Measurements from ENCODE around the gene NDFIP2. TPM values are rescaled to one million over a fixed set of nuclear protein-coding genes. Genes with fewer than 3 reads are reported as not detected.
"Not testable (repeated sequence)": the region's sequence is repeated elsewhere in the genome, so short reads cannot be mapped to it uniquely, and the experiment has no call there.

The NDFIP2 gene
- total RNA-seq, 2 experiments from 2014 or later: 0.54 to 4.0 TPM

GRCh38 chr13:79562557-79562956 lies 81.6 kb downstream of the NDFIP2 start:
- no peak overlapping the region for H3K27ac ChIP-seq (ENCODE audit: low read depth, low read length, poor library complexity, severe bottlenecking)
- H3K36me3 ChIP-seq (ENCODE audit: insufficient read depth, low read length): no peaks in the 10 kb centered on the region
- ChIA-PET CTCF (ENCODE audit: unreplicated experiment) (no interaction called here), POLR2A (interaction anchor here (0.6 to 0.9 kb wide), 2 partner anchors 8 to 946 kb away, joined by 3 read pairs; no protein-coding TSS in a partner anchor)
- H2AFZ ChIP-seq (ENCODE audit: low read length): no peak overlapping the region
- H3K4me3 ChIP-seq (ENCODE audit: low read depth, low read length, poor library complexity, severe bottlenecking): no peak overlapping the region
- no peaks in the 10 kb centered on the region for H3K9me3 ChIP-seq (ENCODE audit: low read length)
- no peaks in the 10 kb centered on the region for H4K20me1 ChIP-seq (ENCODE audit: insufficient read depth, low read length)
- H3K9me2 ChIP-seq (ENCODE audit: insufficient read depth, low read length): no peaks in the 10 kb centered on the region
- H3K4me2 ChIP-seq (ENCODE audit: low read length): no peak overlapping the region
- TF ChIP-seq EZH2phosphoT487 (IDR thresholded peaks at IDR 0.05; ENCODE audit: borderline replicate concordance, low read depth, low read length) (no peak), CTCF (conservative IDR thresholded peaks at IDR 0.05; ENCODE audit: low read length) (no peak)
- no TSS peak for BruUV-seq (replicated peaks)
- H3K79me2 ChIP-seq (ENCODE audit: insufficient read depth, low read depth, low read length): no peaks in the 10 kb centered on the region
- DNase-seq (ENCODE audit: low spot score): no peak
- intact Hi-C loops (cut with micrococcal nuclease; ENCODE audit: unreplicated experiment): no loop called here
- no peaks in the 10 kb centered on the region for H3K4me1 ChIP-seq (ENCODE audit: insufficient read depth, low read length, poor library complexity, severe bottlenecking)

GRCh38 chr13:79566118-79566517 lies 85.2 kb downstream of the NDFIP2 start:
- BruUV-seq (replicated peaks): no TSS peak
- POLR2A ChIA-PET: no interaction called here
- Histone ChIP-seq H3K4me1 (ENCODE audit: insufficient read depth, low read length, poor library complexity, severe bottlenecking) (no peaks in the 10 kb centered on the region), H3K4me2 (ENCODE audit: low read length) (no peak overlapping the region), H3K9me3 (ENCODE audit: low read length) (no peaks in the 10 kb centered on the region), H3K79me2 (ENCODE audit: insufficient read depth, low read depth, low read length) (no peaks in the 10 kb centered on the region), H4K20me1 (ENCODE audit: insufficient read depth, low read length) (no peaks in the 10 kb centered on the region), H3K4me3 (ENCODE audit: low read depth, low read length, poor library complexity, severe bottlenecking) (no peak overlapping the region), H2AFZ (ENCODE audit: low read length) (no peak overlapping the region), H3K36me3 (ENCODE audit: insufficient read depth, low read length) (no peaks in the 10 kb centered on the region), H3K27ac (ENCODE audit: low read depth, low read length, poor library complexity, severe bottlenecking) (no peak overlapping the region), H3K9me2 (ENCODE audit: insufficient read depth, low read length) (no peaks in the 10 kb centered on the region)
- CTCF ChIA-PET (ENCODE audit: unreplicated experiment): no interaction called here
- TF ChIP-seq CTCF (conservative IDR thresholded peaks at IDR 0.05; ENCODE audit: low read length): no peak
- TF ChIP-seq EZH2phosphoT487 (IDR thresholded peaks at IDR 0.05; ENCODE audit: borderline replicate concordance, low read depth, low read length): no peak
- DNase-seq (ENCODE audit: low spot score): no peak
- intact Hi-C loops (cut with micrococcal nuclease; ENCODE audit: unreplicated experiment): no loop called here

- ChIA-PET POLR2A (interaction anchor here (0.7 kb wide), 1 partner anchor 360 kb away, joined by 3 read pairs; no protein-coding TSS in a partner anchor), CTCF (ENCODE audit: unreplicated experiment) (no interaction called here)
- DNase-seq (ENCODE audit: low spot score): no peak
- Histone ChIP-seq H3K27ac (ENCODE audit: low read depth, low read length, poor library complexity, severe bottlenecking) (no peak overlapping the region), H3K4me2 (ENCODE audit: low read length) (no peak overlapping the region), H3K4me3 (ENCODE audit: low read depth, low read length, poor library complexity, severe bottlenecking) (no peak overlapping the region), H3K9me3 (ENCODE audit: low read length) (no peaks in the 10 kb centered on the region), H3K36me3 (ENCODE audit: insufficient read depth, low read length) (no peaks in the 10 kb centered on the region), H3K79me2 (ENCODE audit: insufficient read depth, low read depth, low read length) (no peaks in the 10 kb centered on the region), H3K4me1 (ENCODE audit: insufficient read depth, low read length, poor library complexity, severe bottlenecking) (no peaks in the 10 kb centered on the region), H3K9me2 (ENCODE audit: insufficient read depth, low read length) (no peaks in the 10 kb centered on the region), H4K20me1 (ENCODE audit: insufficient read depth, low read length) (no peaks in the 10 kb centered on the region), H2AFZ (ENCODE audit: low read length) (no peak overlapping the region)
- intact Hi-C loops (cut with micrococcal nuclease; ENCODE audit: unreplicated experiment): no loop called here
- no TSS peak for BruUV-seq (replicated peaks)
- TF ChIP-seq CTCF (conservative IDR thresholded peaks at IDR 0.05; ENCODE audit: low read length): no peak
- TF ChIP-seq EZH2phosphoT487 (IDR thresholded peaks at IDR 0.05; ENCODE audit: borderline replicate concordance, low read depth, low read length): no peak
Observed at GRCh38 chr13:79571147-79571546, 90.2 kb downstream of the NDFIP2 start.

GRCh38 chr13:79573892-79574291 lies 92.9 kb downstream of the NDFIP2 start:
- intact Hi-C loops (cut with micrococcal nuclease; ENCODE audit: unreplicated experiment); H3K79me2 ChIP-seq (ENCODE audit: insufficient read depth, low read depth, low read length); DNase-seq (ENCODE audit: low spot score); H3K9me3 ChIP-seq (ENCODE audit: low read length); H2AFZ ChIP-seq (ENCODE audit: low read length); CTCF ChIA-PET (ENCODE audit: unreplicated experiment); BruUV-seq (replicated peaks); H3K27ac ChIP-seq (ENCODE audit: low read depth, low read length, poor library complexity, severe bottlenecking); POLR2A ChIA-PET; H3K4me2 ChIP-seq (ENCODE audit: low read length); H3K4me3 ChIP-seq (ENCODE audit: low read depth, low read length, poor library complexity, severe bottlenecking); H3K36me3 ChIP-seq (ENCODE audit: insufficient read depth, low read length); H4K20me1 ChIP-seq (ENCODE audit: insufficient read depth, low read length); H3K9me2 ChIP-seq (ENCODE audit: insufficient read depth, low read length); H3K4me1 ChIP-seq (ENCODE audit: insufficient read depth, low read length, poor library complexity, severe bottlenecking): not testable (repeated sequence)

Data from OCI-LY7 (cell line).